PC-3 (cell line): ENCODE results near the gene BMAL2. TPM values are rescaled to one million over a fixed set of nuclear protein-coding genes. Genes with fewer than 3 reads are reported as not detected.

Source experiments
- ATAC-seq: fragments of 200-7000 bp; cut with Tn5 transposase; 2 replicates; pipeline ENCODE4 v1.9.1; 2020; ENCODE audit warnings: mild to moderate bottlenecking, moderate library complexity
- BruUV-seq: library from RNA; stranded (reverse); fragments of 400-500 nt; replicated peaks from 2 replicates; lab custom pipeline; 2021; lab: Mats Ljungman, UMichigan
- CTCF ChIA-PET: fragments of 300-600 bp; sonication (Branson Sonifier 250); formaldehyde crosslinking; loops from one replicate; lab custom pipeline; 2022; ENCODE audit warnings: antibody characterized with exemption; lab: Charles Lee
- POLR2A ChIA-PET: fragments of 300-600 bp; sonication (Branson Sonifier 250); formaldehyde crosslinking; loops from one replicate; lab custom pipeline; 2022; ENCODE audit warnings: antibody characterized with exemption; ENCODE audit not compliant: unreplicated experiment; lab: Charles Lee
- DNase-seq: peaks from one replicate; pipeline ENCODE4 v3.0.0-alpha.2; 2015
- H2AFZ ChIP-seq: fragments of 300-600 bp; sonication (generic); 2 replicates; pipeline ENCODE4 v1.6.0; 2016; ENCODE audit warnings: antibody characterized with exemption, low read length
- H3F3A ChIP-seq: fragments of 300-600 bp; sonication (generic); one replicate; pipeline ENCODE4 v1.6.0; 2017; ENCODE audit warnings: antibody characterized with exemption, low read length, control low read depth, mild to moderate bottlenecking; ENCODE audit not compliant: unreplicated experiment
- H3K27ac ChIP-seq: fragments of 300-600 bp; sonication (generic); 2 replicates; pipeline ENCODE4 v1.5.1; 2016; ENCODE audit warnings: mild to moderate bottlenecking, low read length
- H3K27me3 ChIP-seq: fragments of 300-600 bp; sonication (generic); 2 replicates; pipeline ENCODE4 v1.6.1; 2016; ENCODE audit warnings: low read length, mixed read lengths
- H3K36me3 ChIP-seq: fragments of 300-600 bp; sonication (generic); 2 replicates; pipeline ENCODE4 v1.6.1; 2016; ENCODE audit warnings: low read depth, mixed run types, low read length, mixed read lengths
- H3K4me1 ChIP-seq: fragments of 300-600 bp; sonication (generic); 2 replicates; pipeline ENCODE4 v1.5.1; 2016; ENCODE audit warnings: low read length; ENCODE audit not compliant: insufficient read depth
- H3K4me2 ChIP-seq: fragments of 300-600 bp; sonication (generic); 2 replicates; pipeline ENCODE4 v1.6.0; 2016; ENCODE audit warnings: low read length
- H3K4me3 ChIP-seq: fragments of 300-600 bp; sonication (generic); 2 replicates; pipeline ENCODE4 v1.5.1; 2016; ENCODE audit warnings: mild to moderate bottlenecking, low read length, mixed read lengths
- H3K79me2 ChIP-seq: fragments of 300-600 bp; sonication (generic); 2 replicates; pipeline ENCODE4 v1.6.1; 2017; ENCODE audit warnings: low read length, mixed read lengths
- H3K9ac ChIP-seq: fragments of 300-600 bp; sonication (generic); 2 replicates; pipeline ENCODE4 v1.6.0; 2016; ENCODE audit warnings: mild to moderate bottlenecking, low read length
- H3K9me2 ChIP-seq: fragments of 300-600 bp; sonication (generic); replicated peaks from 2 replicates; pipeline ENCODE4 v1.6.1; 2016; ENCODE audit warnings: mixed run types, low read length, mixed read lengths
- H3K9me3 ChIP-seq: fragments of 300-600 bp; sonication (generic); 2 replicates; pipeline ENCODE4 v1.6.1; 2016; ENCODE audit warnings: low read length, mixed read lengths
- H4K20me1 ChIP-seq: fragments of 300-600 bp; sonication (generic); 2 replicates; pipeline ENCODE4 v1.6.1; 2016; ENCODE audit warnings: low read length, mixed read lengths
- CTCF ChIP-seq: fragments of 300-600 bp; sonication (generic); conservative IDR thresholded peaks from 2 replicates; pipeline ENCODE4 v1.5.1; 2017; ENCODE audit warnings: antibody characterized with exemption, low read depth, mild to moderate bottlenecking, low read length
- EZH2 ChIP-seq: fragments of 300-600 bp; sonication (generic); IDR thresholded peaks from one replicate; pipeline ENCODE4 v1.6.1; 2017; ENCODE audit warnings: antibody characterized with exemption, mild to moderate bottlenecking, low read length; ENCODE audit not compliant: unreplicated experiment
- EZH2phosphoT487 ChIP-seq: fragments of 300-600 bp; sonication (generic); IDR thresholded peaks from 2 replicates; pipeline ENCODE4 v1.6.1; 2018; ENCODE audit warnings: mild to moderate bottlenecking, antibody characterized with exemption, low read length, borderline replicate concordance
- intact Hi-C: fragments of 100-400 bp; cut with micrococcal nuclease; formaldehyde crosslinking; loops from 2 replicates; pipeline ENCODE4 v1.9.0; 2023
- total RNA-seq: library from RNA; depleted of rRNA; stranded (reverse); fragments of >200 nt; gene quantifications from 2 replicates; pipeline ENCODE4 v1.2.3, GENCODE V29; 2014

Gene BMAL2
- total RNA-seq, 1 experiment from 2014 or later, result 137 TPM

GRCh38 chr12:27319848-27320247 lies 12.8 kb upstream of the BMAL2 start:
- Histone ChIP-seq H3F3A (peaks cover 10% of the 10 kb centered on the region), H3K9me3 (no peaks in the 10 kb centered on the region), H3K4me3 (no peak overlapping the region), H3K36me3 (peaks cover 20% of the 10 kb centered on the region), H3K27me3 (no peaks in the 10 kb centered on the region), H4K20me1 (no peaks in the 10 kb centered on the region), H3K4me1 (peaks cover 51% of the 10 kb centered on the region), H3K79me2 (no peaks in the 10 kb centered on the region), H3K27ac (peak overlapping the region; percentile 70), H3K9me2 (no peaks in the 10 kb centered on the region), H2AFZ (no peak overlapping the region), H3K9ac (peak overlapping the region; percentile 30; the same call in 1 of the 2 replicates), H3K4me2 (peak overlapping the region; percentile 37)
- no peak for DNase-seq
- POLR2A ChIA-PET, result interaction anchor here (1.6 kb wide), 1 partner anchor 12 kb away, joined by 11 read pairs; no protein-coding TSS in a partner anchor
- CTCF ChIA-PET, result interaction anchor here (0.8 kb wide), 1 partner anchor 14 kb away, joined by 5 read pairs; no protein-coding TSS in a partner anchor
- BruUV-seq, result no TSS peak
- no peak for ATAC-seq
- intact Hi-C loops, result loop anchor here (1.0 to 5.0 kb wide), 2 partner anchors 64 to 383 kb away; partner anchors contain the start of genes FGFR1OP2 and INTS13
- TF ChIP-seq EZH2phosphoT487 (no peak), EZH2 (no peak), CTCF (no peak)

DNA sequence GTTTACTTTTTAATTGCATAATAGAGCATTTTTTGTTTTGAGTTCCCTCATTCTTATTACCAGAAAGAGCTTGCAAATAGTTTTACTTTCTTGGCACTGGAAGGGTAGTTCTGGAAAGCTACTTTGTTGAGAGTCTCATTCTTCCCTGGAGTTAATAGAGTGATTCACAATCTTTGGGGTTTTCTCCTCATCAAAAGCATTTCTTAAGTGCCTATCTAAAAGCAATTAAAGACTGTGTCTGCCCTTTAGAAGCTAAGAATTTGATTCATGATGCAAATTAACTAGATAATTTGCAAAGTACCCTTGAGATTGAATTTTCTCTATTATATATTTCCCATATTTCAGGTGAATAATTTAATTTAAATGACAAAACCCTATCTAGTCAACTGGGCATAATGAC lies 8.1 kb upstream of the BMAL2 start:
- Histone ChIP-seq H3K4me1 (peaks cover 10% of the 10 kb centered on the region), H3K27ac (no peak overlapping the region), H3F3A (peaks cover 3% of the 10 kb centered on the region), H3K9me2 (no peaks in the 10 kb centered on the region), H3K4me3 (no peak overlapping the region), H3K9ac (no peak overlapping the region), H3K4me2 (no peak overlapping the region), H3K9me3 (no peaks in the 10 kb centered on the region), H3K79me2 (no peaks in the 10 kb centered on the region), H3K36me3 (peaks cover 14% of the 10 kb centered on the region), H2AFZ (no peak overlapping the region), H4K20me1 (no peaks in the 10 kb centered on the region), H3K27me3 (no peaks in the 10 kb centered on the region)
- ATAC-seq (no peak), DNase-seq (no peak)
- intact Hi-C loops, result no loop called here
- BruUV-seq, result no TSS peak
- ChIA-PET POLR2A (interaction anchor here (0.6 to 0.7 kb wide), 3 partner anchors 9 to 322 kb away, joined by 3 to 5 read pairs (median 3); no protein-coding TSS in a partner anchor), CTCF (no interaction called here)
- TF ChIP-seq CTCF (no peak), EZH2phosphoT487 (no peak), EZH2 (no peak)

DNA sequence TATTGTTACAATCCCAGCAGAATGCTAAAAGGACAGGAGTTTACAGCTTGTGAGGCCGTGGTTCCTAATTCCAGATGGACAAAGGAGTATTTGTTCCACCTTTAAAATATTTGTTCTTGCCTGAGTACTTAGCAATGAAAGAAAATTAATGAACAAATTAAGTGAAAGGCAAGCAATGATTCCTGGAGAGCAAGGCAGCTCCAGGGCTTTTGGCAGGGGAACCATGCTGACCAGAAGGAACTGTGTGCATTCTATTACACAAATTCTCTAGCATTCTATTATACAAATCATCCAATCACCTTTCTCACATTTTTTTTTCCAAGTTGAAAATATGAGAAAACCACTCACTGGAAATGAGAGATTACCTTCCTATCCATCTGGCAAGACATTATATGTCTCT lies 1.8 kb upstream of the BMAL2 start:
- H3F3A ChIP-seq, result peaks cover 26% of the 10 kb centered on the region
- ChIA-PET POLR2A (interaction anchor here (0.5 to 1.7 kb wide), 5 partner anchors 11 to 208 kb away, joined by 3 to 11 read pairs (median 6); partner anchors contain the start of gene PPFIBP1), CTCF (interaction anchor here (0.6 to 0.8 kb wide), 3 partner anchors 13 to 490 kb away, joined by 3 to 5 read pairs (median 4); no protein-coding TSS in a partner anchor)
- ATAC-seq (peak; percentile 3), DNase-seq (peak; percentile 77)
- BruUV-seq, result no TSS peak
- H3K4me1 ChIP-seq, result peaks cover 47% of the 10 kb centered on the region
- no peaks in the 10 kb centered on the region for H4K20me1 ChIP-seq
- no peaks in the 10 kb centered on the region for H3K36me3 ChIP-seq
- H3K27me3 ChIP-seq, result no peaks in the 10 kb centered on the region
- H2AFZ ChIP-seq, result peak overlapping the region; percentile 5; the same call in 1 of the 2 replicates
- H3K27ac ChIP-seq, result peak overlapping the region; percentile 95
- H3K9me2 ChIP-seq, result no peaks in the 10 kb centered on the region
- H3K79me2 ChIP-seq, result peaks cover 41% of the 10 kb centered on the region
- peak overlapping the region; percentile 91 for H3K9ac ChIP-seq
- no peaks in the 10 kb centered on the region for H3K9me3 ChIP-seq
- TF ChIP-seq CTCF (no peak), EZH2 (no peak), EZH2phosphoT487 (no peak)
- intact Hi-C loops, result loop anchor here (1.0 to 10.0 kb wide), 6 partner anchors 12 to 371 kb away; no protein-coding TSS in a partner anchor
- peak overlapping the region; percentile 52 for H3K4me3 ChIP-seq
- H3K4me2 ChIP-seq, result peak overlapping the region; percentile 93
